LNCAP (cell line): ENCODE measurements around the gene LYRM1.

Source experiments
- CTCF ChIP-seq: fragments of 450-650 bp; IDR thresholded peaks from 2 replicates; pipeline ENCODE4 v1.5.1; 2017; ENCODE audit warnings: mild to moderate bottlenecking

Gene LYRM1

GRCh38 chr16:20937736-20938135 is 37.2 kb downstream of the LYRM1 start:
- TF ChIP-seq CTCF, result no peak

GRCh38 chr16:20938426-20938825 is 37.9 kb downstream of the LYRM1 start:
- TF ChIP-seq CTCF, result no peak

DNA sequence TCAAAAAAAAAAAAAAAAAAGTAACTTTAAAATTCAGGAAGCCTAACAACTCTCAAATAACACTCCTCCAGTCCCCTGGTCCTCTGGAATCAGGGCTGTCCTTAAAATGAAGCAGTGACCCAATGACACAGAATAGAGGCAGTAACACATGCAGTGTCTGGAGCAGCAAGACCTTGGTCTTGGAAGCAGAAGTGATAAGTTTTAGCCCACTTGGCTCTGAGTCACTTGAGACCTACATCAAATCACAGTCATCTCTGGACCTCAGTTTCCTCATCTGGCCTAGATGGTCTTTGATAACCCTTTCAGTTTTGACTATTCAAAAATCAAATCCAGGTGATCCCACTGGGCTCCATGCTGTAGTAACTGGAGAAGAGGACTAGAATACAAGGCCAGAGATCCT is 39.0 kb downstream of the LYRM1 start:
- no peak for TF ChIP-seq CTCF

GRCh38 chr16:20940871-20941635 is 40.5 kb downstream of the LYRM1 start:
- TF ChIP-seq CTCF, result no peak

DNA sequence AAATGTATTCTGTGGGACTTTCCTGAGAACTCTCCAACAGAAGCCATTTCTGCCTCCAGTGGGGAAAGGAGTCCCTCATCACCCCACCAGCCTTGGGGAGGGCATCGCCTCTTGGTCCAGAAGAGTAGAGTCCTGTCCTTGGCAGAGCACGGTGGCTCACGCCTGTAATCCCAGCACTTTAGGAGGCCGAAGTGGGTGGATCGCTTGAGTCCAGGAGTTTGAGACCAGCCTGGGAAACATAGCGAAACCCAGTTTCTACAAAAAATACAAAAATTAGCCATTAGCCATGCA is 41.0 kb downstream of the LYRM1 start:
- TF ChIP-seq CTCF, result no peak

DNA sequence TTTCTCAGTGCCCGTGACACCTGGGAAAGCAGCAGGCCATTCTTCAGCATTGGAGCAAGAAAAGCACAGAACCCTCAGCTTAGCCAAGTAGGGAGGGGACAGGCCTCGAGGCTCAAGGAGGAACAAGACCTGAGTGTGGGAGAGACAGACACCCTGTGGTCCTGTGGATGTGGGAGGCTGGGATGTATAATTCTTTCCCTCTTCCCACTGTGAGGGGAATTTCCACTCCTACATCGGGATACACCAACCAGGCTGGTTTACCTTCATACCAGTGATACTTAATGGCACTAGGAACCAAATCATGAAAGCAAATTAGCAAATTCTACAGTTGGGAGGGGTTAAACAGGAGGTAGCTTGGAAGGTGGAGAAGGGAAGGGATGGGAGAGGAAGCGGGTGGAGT is 41.7 kb downstream of the LYRM1 start:
- no peak for TF ChIP-seq CTCF

DNA sequence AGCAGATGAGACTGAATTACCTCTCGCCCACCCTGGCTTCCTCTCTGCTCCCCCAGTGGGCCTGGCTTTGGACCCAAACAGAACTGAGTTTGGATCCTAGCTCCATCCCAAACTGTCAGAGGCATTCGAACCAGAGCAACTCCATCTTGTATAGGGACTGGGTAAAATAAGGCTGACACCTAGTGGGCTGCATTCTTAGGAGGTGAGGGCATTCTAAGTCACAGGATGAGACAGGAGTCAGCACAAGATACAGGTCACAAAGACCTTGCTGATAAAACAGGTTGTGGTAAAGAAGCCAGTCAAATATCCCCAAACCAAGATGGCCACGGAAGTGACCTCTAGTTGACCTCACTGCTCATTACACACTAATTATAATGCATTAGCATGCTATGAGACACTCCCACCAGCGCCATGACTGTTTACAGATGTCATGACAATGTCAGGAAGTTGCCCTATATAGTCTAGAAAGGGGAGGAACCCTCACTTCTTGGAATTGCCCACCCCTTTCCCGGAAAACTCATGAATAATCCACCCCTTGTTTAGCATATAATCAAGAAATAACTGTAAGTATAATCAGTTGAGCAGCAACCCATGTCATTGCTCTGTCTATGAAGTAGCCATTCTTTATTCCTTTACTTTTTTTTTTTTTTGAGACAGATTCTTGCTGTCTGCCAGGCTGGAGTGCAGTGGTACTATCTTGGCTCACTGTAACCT is 44.4 kb downstream of the LYRM1 start:
- TF ChIP-seq CTCF, result no peak
